HCT116 (cell line): ENCODE data around the gene SPSB3. TPM values are rescaled to one million over a fixed set of nuclear protein-coding genes. Genes with fewer than 3 reads are reported as not detected.

Source experiments
- ATAC-seq: fragments of 200-7000 bp; cut with Tn5 transposase; 2 replicates; pipeline ENCODE4 v1.9.1; 2020; ENCODE audit warnings: mild to moderate bottlenecking, moderate library complexity
- BruUV-seq: library from RNA; stranded (reverse); fragments of 400-500 nt; replicated peaks from 2 replicates; lab custom pipeline; 2021; lab: Mats Ljungman, UMichigan
- CTCF ChIA-PET: fragments of 300-600 bp; sonication (Branson Sonifier 250); formaldehyde crosslinking; loops from one replicate; lab custom pipeline; 2021; ENCODE audit warnings: antibody characterized with exemption; lab: Charles Lee
- POLR2A ChIA-PET: fragments of 300-600, 350-600 bp; sonication (Branson Sonifier 250); formaldehyde crosslinking; loops from one replicate; lab custom pipeline; 2021; ENCODE audit warnings: antibody characterized with exemption; lab: Charles Lee
- RAD21 ChIA-PET, 2 experiments: fragments of 300-600 bp; sonication (Branson Sonifier 250); formaldehyde crosslinking; loops; one replicate each; lab custom pipeline; 2023; ENCODE audit warnings: low total read pairs in 2 of 2; ENCODE audit not compliant: uncharacterized antibody in 2 of 2, unreplicated experiment in 2 of 2, low non-redundant PET in 1 of 2; lab: Charles Lee
- DNase-seq: peaks from one replicate; pipeline ENCODE4 v3.0.0-alpha.2; 2010; ENCODE audit warnings: low read depth, low spot score
- H2AFZ ChIP-seq: fragments of 200-600 bp; shearing (Covaris generic), sonication (generic); 2 replicates; pipeline ENCODE4 v1.6.1; 2017; ENCODE audit warnings: low read depth, mixed run types, mixed read lengths, antibody characterized with exemption, low read length; ENCODE audit not compliant: poor library complexity, severe bottlenecking
- H3K27ac ChIP-seq: 2 replicates; pipeline ENCODE4 v1.5.1; 2012; ENCODE audit warnings: low read depth, low read length
- H3K27me3 ChIP-seq: fragments of 200-600 bp; sonication (generic); 2 replicates; pipeline ENCODE4 v1.6.1; 2016; ENCODE audit warnings: mixed run types, low read length, mixed read lengths; ENCODE audit not compliant: insufficient read depth
- H3K36me3 ChIP-seq, 2 experiments: fragments of 200-500 bp in 1 of 2; fragments of 200-600 bp in 1 of 2; sonication (Bioruptor generic) in 1 of 2; sonication (generic) in 1 of 2; 2 replicates each; pipeline versions ENCODE4 v1.5.1 to v1.6.1; 2014 to 2016; ENCODE audit warnings: low read length in 2 of 2, inconsistent platforms in 1 of 2, mixed read lengths in 1 of 2, mixed run types in 1 of 2; ENCODE audit not compliant: insufficient read depth in 2 of 2, control insufficient read depth in 1 of 2
- H3K4me1 ChIP-seq, 2 experiments: fragments of 200-600 bp in 1 of 2; sonication (generic) in 1 of 2; 2 replicates each; pipeline versions ENCODE4 v1.5.1 to v1.6.1; 2012 to 2017; ENCODE audit warnings: low read length in 2 of 2, inconsistent platforms in 1 of 2, mild to moderate bottlenecking in 1 of 2, mixed read lengths in 1 of 2, mixed run types in 1 of 2, moderate library complexity in 1 of 2; ENCODE audit not compliant: insufficient read depth in 2 of 2, control insufficient read depth in 1 of 2
- H3K4me2 ChIP-seq: fragments of 200-600 bp; sonication (generic); 2 replicates; pipeline ENCODE4 v1.6.1; 2017; ENCODE audit warnings: mixed run types, low read length, mixed read lengths
- H3K4me3 ChIP-seq, 2 experiments: fragments of 200-600 bp in 1 of 2; sonication (generic) in 1 of 2; replicated peaks in 1 of 2; 2 replicates each; pipeline ENCODE4 v1.5.1; 2011 to 2016; ENCODE audit warnings: low read length in 2 of 2, control low read depth in 1 of 2, low read depth in 1 of 2, mild to moderate bottlenecking in 1 of 2, mixed read lengths in 1 of 2, mixed run types in 1 of 2
- H3K79me2 ChIP-seq: fragments of 200-600 bp; sonication (generic); 2 replicates; pipeline ENCODE4 v1.6.1; 2017; ENCODE audit warnings: mild to moderate bottlenecking, mixed run types, low read length, moderate library complexity, mixed read lengths; ENCODE audit not compliant: insufficient read depth
- H3K9ac ChIP-seq: fragments of 200-600 bp; sonication (generic); 2 replicates; pipeline ENCODE4 v1.6.1; 2016; ENCODE audit warnings: low read length, mixed read lengths
- H3K9me2 ChIP-seq: fragments of 200-600 bp; sonication (generic), shearing (Covaris generic); 2 replicates; pipeline ENCODE4 v1.6.1; 2017; ENCODE audit warnings: mixed run types, mild to moderate bottlenecking, moderate library complexity; ENCODE audit not compliant: insufficient read depth
- H3K9me3 ChIP-seq, 2 experiments: fragments of 200-500 bp in 1 of 2; fragments of 200-600 bp in 1 of 2; sonication (Bioruptor generic) in 1 of 2; sonication (generic) in 1 of 2; 2 replicates each; pipeline ENCODE4 v1.6.1; 2014 to 2017; ENCODE audit warnings: low read length in 2 of 2, mixed read lengths in 2 of 2, inconsistent platforms in 1 of 2, low read depth in 1 of 2, mild to moderate bottlenecking in 1 of 2, mixed run types in 1 of 2, moderate library complexity in 1 of 2; ENCODE audit not compliant: control insufficient read depth in 1 of 2, insufficient read depth in 1 of 2
- H4K20me1 ChIP-seq: fragments of 200-600 bp; sonication (generic), shearing (Covaris generic); 2 replicates; pipeline ENCODE4 v1.6.1; 2017; ENCODE audit warnings: mixed run types, mild to moderate bottlenecking, moderate library complexity; ENCODE audit not compliant: insufficient read depth
- CBX3 ChIP-seq: IDR thresholded peaks from 2 replicates; pipeline ENCODE4 v1.6.1; 2012; ENCODE audit warnings: low read depth
- EGR1 ChIP-seq: IDR thresholded peaks from 2 replicates; pipeline ENCODE4 v1.6.1; 2012; ENCODE audit warnings: low read depth
- EZH2phosphoT487 ChIP-seq: fragments of 200-600 bp; IDR thresholded peaks from 2 replicates; pipeline ENCODE4 v1.6.1; 2018; ENCODE audit warnings: antibody characterized with exemption, borderline replicate concordance
- JUND ChIP-seq: IDR thresholded peaks from 2 replicates; pipeline ENCODE4 v1.6.1; 2012
- REST ChIP-seq: IDR thresholded peaks from 2 replicates; pipeline ENCODE4 v1.6.1; 2012; ENCODE audit warnings: low read depth
- SIN3A ChIP-seq: IDR thresholded peaks from 2 replicates; pipeline ENCODE4 v1.6.1; 2012; ENCODE audit warnings: low read depth
- SP1 ChIP-seq: IDR thresholded peaks from 2 replicates; pipeline ENCODE4 v1.6.1; 2012; ENCODE audit warnings: low read depth
- SRF ChIP-seq: IDR thresholded peaks from 2 replicates; pipeline ENCODE4 v1.6.1; 2012; ENCODE audit warnings: low read depth
- ZBTB33 ChIP-seq: IDR thresholded peaks from 2 replicates; pipeline ENCODE4 v1.6.1; 2011; ENCODE audit warnings: mild to moderate bottlenecking, low read length, moderate library complexity; ENCODE audit not compliant: insufficient replicate concordance; ENCODE audit errors: extremely low read depth
- intact Hi-C: fragments of 100-400 bp; cut with micrococcal nuclease; formaldehyde crosslinking; loops from 2 replicates; pipeline ENCODE4 v1.10.0; 2022
- total RNA-seq: library from RNA; stranded (reverse); gene quantifications from one replicate; pipeline ENCODE4 v1.2.1, GENCODE V29; 2021; ENCODE audit not compliant: unreplicated experiment
- TF ChIP-seq, protein P1 (sequence below): IDR thresholded peaks from 2 replicates; pipeline ENCODE4 v1.6.1; 2012
- TF ChIP-seq, protein P2 (sequence below), 3 experiments: fragments of 200-600 bp in 1 of 3; sonication (generic) in 1 of 3; IDR thresholded peaks in 2 of 3; conservative IDR thresholded peaks in 1 of 3; 2 replicates each; pipeline ENCODE4 v1.5.1; 2012 to 2017; ENCODE audit warnings: low read depth in 2 of 3, low read length in 2 of 3, antibody characterized with exemption in 1 of 3, borderline replicate concordance in 1 of 3, control low read depth in 1 of 3, mild to moderate bottlenecking in 1 of 3, mixed read lengths in 1 of 3, mixed run types in 1 of 3, moderate library complexity in 1 of 3; ENCODE audit not compliant: insufficient read depth in 1 of 3

The SPSB3 gene
- total RNA-seq, 1 experiment from 2014 or later: 31.6 TPM

DNA sequence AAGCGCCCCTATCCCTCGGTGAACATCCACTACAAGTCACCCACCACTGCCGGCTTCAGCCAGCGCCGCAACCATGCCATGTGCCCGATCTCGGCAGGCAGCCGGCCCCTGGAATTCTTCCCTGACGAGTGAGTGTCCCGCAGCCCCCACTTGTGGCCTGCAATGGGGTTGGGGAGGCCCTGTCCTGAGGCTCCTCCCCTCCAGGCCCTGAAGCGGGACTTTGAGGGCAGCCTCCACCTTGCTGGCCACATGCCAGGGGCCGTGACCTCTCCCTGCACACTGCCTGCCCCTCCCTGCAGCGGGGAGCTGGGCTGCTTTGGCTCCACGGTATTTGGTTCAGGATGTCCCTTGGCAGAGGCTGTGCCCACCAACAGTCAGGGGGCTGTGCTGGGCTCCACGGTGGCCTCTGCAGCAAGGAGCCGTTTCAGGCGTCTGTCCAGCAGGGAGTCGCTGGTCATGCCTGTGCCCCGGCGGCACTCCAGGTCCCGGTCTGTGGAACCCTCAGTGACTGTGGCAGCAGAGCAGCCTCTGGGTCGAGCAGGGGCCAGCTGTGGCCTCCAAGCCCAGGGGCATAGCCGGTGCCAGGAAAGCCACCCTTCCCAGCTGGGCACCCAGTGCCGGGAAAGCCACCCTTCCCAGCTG, 19.4 kb downstream of the SPSB3 start:
- peaks cover 5 to 13% of the 10 kb centered on the region in 2 experiments; a peak in 2 of 4 replicates for H3K36me3 ChIP-seq
- H3K79me2 ChIP-seq: no peaks in the 10 kb centered on the region
- TF ChIP-seq SRF (no peak), SP1 (no peak), SIN3A (no peak), REST (no peak), EGR1 (no peak), ZBTB33 (no peak), JUND (no peak), CBX3 (no peak), EZH2phosphoT487 (no peak)
- TF ChIP-seq, protein P1, sequence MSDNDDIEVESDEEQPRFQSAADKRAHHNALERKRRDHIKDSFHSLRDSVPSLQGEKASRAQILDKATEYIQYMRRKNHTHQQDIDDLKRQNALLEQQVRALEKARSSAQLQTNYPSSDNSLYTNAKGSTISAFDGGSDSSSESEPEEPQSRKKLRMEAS: no peak
- TF ChIP-seq, protein P2, sequence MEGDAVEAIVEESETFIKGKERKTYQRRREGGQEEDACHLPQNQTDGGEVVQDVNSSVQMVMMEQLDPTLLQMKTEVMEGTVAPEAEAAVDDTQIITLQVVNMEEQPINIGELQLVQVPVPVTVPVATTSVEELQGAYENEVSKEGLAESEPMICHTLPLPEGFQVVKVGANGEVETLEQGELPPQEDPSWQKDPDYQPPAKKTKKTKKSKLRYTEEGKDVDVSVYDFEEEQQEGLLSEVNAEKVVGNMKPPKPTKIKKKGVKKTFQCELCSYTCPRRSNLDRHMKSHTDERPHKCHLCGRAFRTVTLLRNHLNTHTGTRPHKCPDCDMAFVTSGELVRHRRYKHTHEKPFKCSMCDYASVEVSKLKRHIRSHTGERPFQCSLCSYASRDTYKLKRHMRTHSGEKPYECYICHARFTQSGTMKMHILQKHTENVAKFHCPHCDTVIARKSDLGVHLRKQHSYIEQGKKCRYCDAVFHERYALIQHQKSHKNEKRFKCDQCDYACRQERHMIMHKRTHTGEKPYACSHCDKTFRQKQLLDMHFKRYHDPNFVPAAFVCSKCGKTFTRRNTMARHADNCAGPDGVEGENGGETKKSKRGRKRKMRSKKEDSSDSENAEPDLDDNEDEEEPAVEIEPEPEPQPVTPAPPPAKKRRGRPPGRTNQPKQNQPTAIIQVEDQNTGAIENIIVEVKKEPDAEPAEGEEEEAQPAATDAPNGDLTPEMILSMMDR (IDR thresholded peaks at IDR 0.05 in 2 of 3, conservative IDR thresholded peaks at IDR 0.05 in 1 of 3; ENCODE audit: borderline replicate concordance in 1 of 3, insufficient read depth in 1 of 3, low read depth in 2 of 3, low read length in 2 of 3): no peak
- ATAC-seq (peak; percentile 8), DNase-seq (no peak)
- H3K9me3 ChIP-seq: no peaks in the 10 kb centered on the region
- no peak overlapping the region for H3K4me2 ChIP-seq
- H2AFZ ChIP-seq: no peak overlapping the region
- peak overlapping the region; percentile 43; the same call in 1 of the 2 replicates for H3K27ac ChIP-seq
- ChIA-PET CTCF (no interaction called here), RAD21 (no interaction called here), POLR2A (no interaction called here)
- intact Hi-C loops: no loop called here
- H3K9me2 ChIP-seq: no peaks in the 10 kb centered on the region
- H3K27me3 ChIP-seq: no peaks in the 10 kb centered on the region
- no TSS peak for BruUV-seq
- H4K20me1 ChIP-seq: no peaks in the 10 kb centered on the region
- peaks cover 8 to 15% of the 10 kb centered on the region in 2 experiments; a peak in 3 of 4 replicates for H3K4me1 ChIP-seq
- H3K4me3 ChIP-seq: no peak overlapping the region
- no peak overlapping the region for H3K9ac ChIP-seq
